ENCODE measurements around the gene ANKDD1A.

ANKDD1A gene

GRCh38 chr15:64993290-64993689 is 81.6 kb downstream of the ANKDD1A start:
- Mint-ChIP-seq H3K4me1 (peaks cover 47% of the 10 kb centered on the region), H3K36me3 (ENCODE audit: low read depth) (peaks cover 2% of the 10 kb centered on the region), H3K27ac (peak overlapping the region; percentile 64 to 84 (median 72)), H3K27me3 (ENCODE audit: low read depth) (no peaks in the 10 kb centered on the region), H3K4me3 (peak overlapping the region in 1 of 3 experiments; percentile 50), H3K9me3 (no peaks in the 10 kb centered on the region)
- no peak for TF ChIP-seq CTCF (IDR thresholded peaks at IDR 0.05; ENCODE audit: unreplicated experiment in 3 of 3)

GRCh38 chr15:64997066-64997465 is 85.4 kb downstream of the ANKDD1A start:
- Mint-ChIP-seq H3K36me3 (ENCODE audit: low read depth) (no peaks in the 10 kb centered on the region), H3K27me3 (ENCODE audit: low read depth) (no peaks in the 10 kb centered on the region), H3K27ac (peak overlapping the region in 2 of 3 experiments; percentile 13 to 47), H3K4me1 (peaks cover 16% of the 10 kb centered on the region), H3K4me3 (no peak overlapping the region), H3K9me3 (no peaks in the 10 kb centered on the region)
- no peak for TF ChIP-seq CTCF (IDR thresholded peaks at IDR 0.05; ENCODE audit: unreplicated experiment in 3 of 3)

- Mint-ChIP-seq H3K4me1 (peaks cover 15% of the 10 kb centered on the region), H3K9me3 (no peaks in the 10 kb centered on the region), H3K4me3 (no peak overlapping the region), H3K27ac (peak overlapping the region in 1 of 3 experiments; percentile 13), H3K36me3 (ENCODE audit: low read depth) (peaks cover 5% of the 10 kb centered on the region), H3K27me3 (ENCODE audit: low read depth) (no peaks in the 10 kb centered on the region)
- TF ChIP-seq CTCF (IDR thresholded peaks at IDR 0.05; ENCODE audit: unreplicated experiment in 3 of 3), result no peak
These were observed 86.2 kb downstream of the ANKDD1A start for GRCh38 chr15:64997745-64998375.

GRCh38 chr15:65004993-65005392 is 93.3 kb downstream of the ANKDD1A start:
- Mint-ChIP-seq H3K9me3 (no peaks in the 10 kb centered on the region), H3K4me3 (no peak overlapping the region), H3K4me1 (no peaks in the 10 kb centered on the region), H3K27ac (no peak overlapping the region), H3K36me3 (ENCODE audit: low read depth) (peaks cover 48% of the 10 kb centered on the region), H3K27me3 (ENCODE audit: low read depth) (no peaks in the 10 kb centered on the region)
- no peak for TF ChIP-seq CTCF (IDR thresholded peaks at IDR 0.05; ENCODE audit: unreplicated experiment in 3 of 3)

GRCh38 chr15:65006876-65007275 is 95.2 kb downstream of the ANKDD1A start:
- H3K27me3 Mint-ChIP-seq (ENCODE audit: low read depth), result no peaks in the 10 kb centered on the region
- H3K4me3 Mint-ChIP-seq, result no peak overlapping the region
- TF ChIP-seq CTCF (IDR thresholded peaks at IDR 0.05; ENCODE audit: unreplicated experiment in 3 of 3), result no peak
- no peaks in the 10 kb centered on the region for H3K4me1 Mint-ChIP-seq
- no peak overlapping the region for H3K27ac Mint-ChIP-seq
- H3K36me3 Mint-ChIP-seq (ENCODE audit: low read depth), result peaks cover 61% of the 10 kb centered on the region
- H3K9me3 Mint-ChIP-seq, result no peaks in the 10 kb centered on the region
